ENCODE results near the gene SLC8A1. TPM values are rescaled to one million over a fixed set of nuclear protein-coding genes. Genes with fewer than 3 reads are reported as not detected.

The SLC8A1 gene
- total RNA-seq, 2 experiments from 2014 or later = 0.22 to 0.31 TPM

- no peaks in the 10 kb centered on the region for H3K9me3 Mint-ChIP-seq
- H3K4me1 Mint-ChIP-seq = no peaks in the 10 kb centered on the region
- H3K4me3 Mint-ChIP-seq = no peak overlapping the region
- no peak for DNase-seq
- H3K27me3 Mint-ChIP-seq = no peaks in the 10 kb centered on the region
- no peak overlapping the region for H3K27ac Mint-ChIP-seq
- no peaks in the 10 kb centered on the region for H3K36me3 Mint-ChIP-seq
Observed at GRCh38 chr2:40348665-40349064, 103.2 kb downstream of the SLC8A1 start.

GRCh38 chr2:40348038-40348437, 103.9 kb downstream of the SLC8A1 start:
- Mint-ChIP-seq H3K27me3 (no peaks in the 10 kb centered on the region), H3K4me1 (no peaks in the 10 kb centered on the region), H3K4me3 (no peak overlapping the region), H3K27ac (no peak overlapping the region), H3K9me3 (no peaks in the 10 kb centered on the region), H3K36me3 (no peaks in the 10 kb centered on the region)
- no peak for DNase-seq

GRCh38 chr2:40346535-40347354, 105.1 kb downstream of the SLC8A1 start:
- Mint-ChIP-seq H3K27me3 (no peaks in the 10 kb centered on the region), H3K9me3 (no peaks in the 10 kb centered on the region), H3K4me1 (no peaks in the 10 kb centered on the region), H3K36me3 (no peaks in the 10 kb centered on the region), H3K4me3 (no peak overlapping the region), H3K27ac (no peak overlapping the region)
- DNase-seq = no peak

GRCh38 chr2:40344364-40344763, 107.5 kb downstream of the SLC8A1 start:
- Mint-ChIP-seq H3K27me3 (no peaks in the 10 kb centered on the region), H3K4me3 (no peak overlapping the region), H3K27ac (no peak overlapping the region), H3K4me1 (no peaks in the 10 kb centered on the region), H3K36me3 (no peaks in the 10 kb centered on the region), H3K9me3 (no peaks in the 10 kb centered on the region)
- no peak for DNase-seq

GRCh38 chr2:40343902-40344301, 108.0 kb downstream of the SLC8A1 start:
- DNase-seq = no peak
- Mint-ChIP-seq H3K36me3 (no peaks in the 10 kb centered on the region), H3K4me1 (no peaks in the 10 kb centered on the region), H3K4me3 (no peak overlapping the region), H3K27me3 (no peaks in the 10 kb centered on the region), H3K27ac (no peak overlapping the region), H3K9me3 (no peaks in the 10 kb centered on the region)

GRCh38 chr2:40341198-40341597, 110.7 kb downstream of the SLC8A1 start:
- Mint-ChIP-seq H3K9me3 (no peaks in the 10 kb centered on the region), H3K27ac (no peak overlapping the region), H3K36me3 (no peaks in the 10 kb centered on the region), H3K4me3 (no peak overlapping the region), H3K4me1 (no peaks in the 10 kb centered on the region), H3K27me3 (no peaks in the 10 kb centered on the region)
- DNase-seq = no peak

GRCh38 chr2:40339026-40339425, 112.9 kb downstream of the SLC8A1 start:
- H3K27ac Mint-ChIP-seq = no peak overlapping the region
- no peak for DNase-seq
- H3K36me3 Mint-ChIP-seq = no peaks in the 10 kb centered on the region
- no peaks in the 10 kb centered on the region for H3K9me3 Mint-ChIP-seq
- no peaks in the 10 kb centered on the region for H3K27me3 Mint-ChIP-seq
- no peaks in the 10 kb centered on the region for H3K4me1 Mint-ChIP-seq
- no peak overlapping the region for H3K4me3 Mint-ChIP-seq

GRCh38 chr2:40332191-40332826, 119.6 kb downstream of the SLC8A1 start:
- DNase-seq = no peak
- Mint-ChIP-seq H3K4me1 (no peaks in the 10 kb centered on the region), H3K4me3 (no peak overlapping the region), H3K9me3 (no peaks in the 10 kb centered on the region), H3K36me3 (no peaks in the 10 kb centered on the region), H3K27ac (no peak overlapping the region), H3K27me3 (no peaks in the 10 kb centered on the region)

- Mint-ChIP-seq H3K36me3 (no peaks in the 10 kb centered on the region), H3K4me1 (no peaks in the 10 kb centered on the region), H3K27me3 (no peaks in the 10 kb centered on the region), H3K4me3 (no peak overlapping the region), H3K9me3 (no peaks in the 10 kb centered on the region), H3K27ac (no peak overlapping the region)
- DNase-seq = no peak
Observed at GRCh38 chr2:40330096-40330495, 121.8 kb downstream of the SLC8A1 start.

GRCh38 chr2:40329739-40330030, 122.2 kb downstream of the SLC8A1 start:
- Mint-ChIP-seq H3K36me3 (no peaks in the 10 kb centered on the region), H3K27ac (no peak overlapping the region), H3K27me3 (no peaks in the 10 kb centered on the region), H3K4me3 (no peak overlapping the region), H3K4me1 (no peaks in the 10 kb centered on the region), H3K9me3 (no peaks in the 10 kb centered on the region)
- no peak for DNase-seq

GRCh38 chr2:40325116-40325515, 126.8 kb downstream of the SLC8A1 start:
- H3K36me3 Mint-ChIP-seq = no peaks in the 10 kb centered on the region
- DNase-seq = no peak
- no peak overlapping the region for H3K4me3 Mint-ChIP-seq
- no peak overlapping the region for H3K27ac Mint-ChIP-seq
- no peaks in the 10 kb centered on the region for H3K27me3 Mint-ChIP-seq
- no peaks in the 10 kb centered on the region for H3K4me1 Mint-ChIP-seq
- no peaks in the 10 kb centered on the region for H3K9me3 Mint-ChIP-seq

- no peaks in the 10 kb centered on the region for H3K4me1 Mint-ChIP-seq
- H3K9me3 Mint-ChIP-seq = no peaks in the 10 kb centered on the region
- no peak overlapping the region for H3K27ac Mint-ChIP-seq
- H3K27me3 Mint-ChIP-seq = no peaks in the 10 kb centered on the region
- no peak overlapping the region for H3K4me3 Mint-ChIP-seq
- no peaks in the 10 kb centered on the region for H3K36me3 Mint-ChIP-seq
- no peak for DNase-seq
Observed at GRCh38 chr2:40324656-40325055, 127.2 kb downstream of the SLC8A1 start.

- Mint-ChIP-seq H3K27ac (no peak overlapping the region), H3K4me1 (no peaks in the 10 kb centered on the region), H3K36me3 (no peaks in the 10 kb centered on the region), H3K4me3 (no peak overlapping the region), H3K9me3 (no peaks in the 10 kb centered on the region), H3K27me3 (no peaks in the 10 kb centered on the region)
- no peak for DNase-seq
Observed at GRCh38 chr2:40321822-40322221, 130.1 kb downstream of the SLC8A1 start.

- Mint-ChIP-seq H3K27me3 (no peaks in the 10 kb centered on the region), H3K36me3 (no peaks in the 10 kb centered on the region), H3K4me3 (no peak overlapping the region), H3K27ac (no peak overlapping the region), H3K4me1 (no peaks in the 10 kb centered on the region), H3K9me3 (no peaks in the 10 kb centered on the region)
- DNase-seq = no peak
Observed at GRCh38 chr2:40321016-40321623, 130.8 kb downstream of the SLC8A1 start.

GRCh38 chr2:40318921-40319320, 133.0 kb downstream of the SLC8A1 start:
- Mint-ChIP-seq H3K36me3 (no peaks in the 10 kb centered on the region), H3K27ac (no peak overlapping the region), H3K4me1 (no peaks in the 10 kb centered on the region), H3K4me3 (no peak overlapping the region), H3K27me3 (no peaks in the 10 kb centered on the region), H3K9me3 (peaks cover 3% of the 10 kb centered on the region)
- no peak for DNase-seq

- DNase-seq = no peak
- H3K9me3 Mint-ChIP-seq = peaks cover 3% of the 10 kb centered on the region
- H3K27me3 Mint-ChIP-seq = no peaks in the 10 kb centered on the region
- no peak overlapping the region for H3K4me3 Mint-ChIP-seq
- H3K27ac Mint-ChIP-seq = no peak overlapping the region
- no peaks in the 10 kb centered on the region for H3K4me1 Mint-ChIP-seq
- no peaks in the 10 kb centered on the region for H3K36me3 Mint-ChIP-seq
Observed at GRCh38 chr2:40317761-40318160, 134.1 kb downstream of the SLC8A1 start.

All from activated naive CD8-positive, alpha-beta T cell treated with anti-CD3 and anti-CD28 coated beads for 36 hours (primary cell).